HG03521 (cell line): ENCODE measurements around the gene TREX2.
"Not testable (repeated sequence)": the region's sequence is repeated elsewhere in the genome, so short reads cannot be mapped to it uniquely, and the experiment has no call there.

ENCODE experiments used
- ATAC-seq: cut with Tn5 transposase; IDR thresholded peaks from one replicate; pipeline ENCODE4 v1.9.1; 2021; ENCODE audit warnings: mild to moderate bottlenecking, moderate library complexity; ENCODE audit not compliant: unreplicated experiment

The TREX2 gene

DNA sequence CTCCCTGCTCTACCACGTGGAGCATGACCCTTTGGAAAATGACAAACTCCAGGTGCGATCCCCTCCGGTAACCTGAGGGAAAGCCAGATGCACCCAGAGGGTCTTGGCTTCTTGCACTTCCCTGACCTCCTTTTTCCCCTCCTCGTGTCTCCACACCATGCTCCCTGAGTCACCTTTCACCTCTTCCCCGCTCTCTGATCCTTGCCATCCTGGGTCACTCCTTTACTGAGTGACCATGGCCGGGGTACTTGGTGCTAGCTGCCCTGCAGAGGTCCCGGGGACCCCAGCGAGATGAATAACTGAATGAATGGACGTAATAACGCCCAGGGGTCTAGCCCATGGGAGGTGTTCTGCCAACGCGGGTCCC lies 35.0 kb downstream of the TREX2 start:
- ATAC-seq: no peak

DNA sequence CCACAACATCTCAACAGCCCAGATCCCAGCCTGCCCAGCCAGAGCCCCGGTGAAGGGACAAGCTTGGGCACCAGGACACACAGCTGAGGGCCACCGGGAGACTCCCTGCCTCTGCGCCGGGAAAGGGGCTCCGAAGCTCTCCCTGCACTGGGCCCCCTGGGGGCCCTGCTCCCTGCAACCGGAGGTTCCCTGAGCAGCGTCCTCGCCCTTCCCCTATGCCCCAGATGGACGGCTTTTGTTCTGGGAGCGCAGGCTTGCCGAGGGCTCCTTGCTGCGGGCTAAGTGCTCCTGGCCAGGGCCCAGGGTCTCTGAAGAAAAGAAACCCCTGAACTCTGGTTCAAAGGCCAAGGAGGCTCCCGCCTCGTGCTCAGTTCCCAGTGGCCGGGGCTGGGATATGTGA lies 35.5 kb downstream of the TREX2 start:
- no peak for ATAC-seq

DNA sequence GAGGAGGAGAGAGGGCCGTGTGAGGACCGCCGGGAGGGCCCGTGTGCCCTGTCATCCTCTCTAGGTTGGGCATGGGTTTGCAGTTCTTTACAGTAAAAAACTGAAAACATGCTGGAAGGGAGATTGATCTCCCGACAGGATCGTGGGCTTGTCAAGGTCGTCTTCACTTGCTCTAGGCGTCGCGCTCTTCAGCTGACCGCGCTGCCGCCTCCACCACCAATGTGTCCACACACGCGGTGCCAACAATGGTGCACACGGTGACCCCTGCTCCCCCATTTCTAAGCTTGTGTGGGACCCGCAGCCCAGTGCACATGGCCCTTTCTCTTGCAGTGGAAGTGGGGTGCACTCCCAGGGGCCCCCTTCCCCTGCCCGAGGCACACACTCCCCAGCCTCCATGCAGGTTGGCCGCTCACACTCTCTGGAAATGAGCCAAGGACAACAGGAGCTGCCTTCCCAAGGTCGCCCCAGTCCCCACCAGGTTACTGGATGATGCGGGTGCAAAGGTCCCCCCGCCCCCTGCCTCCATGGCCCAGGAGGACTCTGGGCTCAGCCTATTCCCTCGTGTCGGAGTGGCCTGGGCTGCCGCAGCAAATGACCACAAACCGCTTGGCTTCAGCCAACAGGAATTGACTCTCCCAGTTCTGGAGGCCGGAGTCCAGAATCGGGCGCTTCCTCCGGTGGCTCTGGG lies 36.3 kb downstream of the TREX2 start:
- no peak for ATAC-seq

DNA sequence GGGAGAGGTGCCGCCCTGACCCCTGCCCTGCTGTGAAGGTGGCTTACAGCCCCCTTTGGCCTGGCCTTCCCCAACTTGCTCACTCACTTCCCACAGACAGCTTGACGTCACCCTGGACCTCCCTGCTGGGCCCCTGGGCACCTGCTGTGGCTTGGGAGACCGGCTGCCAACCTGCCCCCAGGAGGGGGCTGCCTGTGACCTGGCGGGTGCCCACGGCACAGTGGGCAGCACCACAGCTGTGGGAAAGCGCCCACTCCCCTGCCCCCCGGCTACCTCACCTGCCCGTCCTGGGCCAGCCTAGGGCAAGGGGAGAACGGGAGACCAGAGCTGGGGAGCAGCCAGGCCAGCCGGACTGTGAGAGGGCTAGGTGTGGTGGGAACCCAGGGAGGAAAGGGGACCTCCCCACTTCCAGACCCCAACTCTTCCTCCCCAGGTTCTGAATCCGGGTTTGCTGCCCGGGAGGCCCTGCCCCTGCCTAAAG lies 36.9 kb downstream of the TREX2 start:
- no peak for ATAC-seq

DNA sequence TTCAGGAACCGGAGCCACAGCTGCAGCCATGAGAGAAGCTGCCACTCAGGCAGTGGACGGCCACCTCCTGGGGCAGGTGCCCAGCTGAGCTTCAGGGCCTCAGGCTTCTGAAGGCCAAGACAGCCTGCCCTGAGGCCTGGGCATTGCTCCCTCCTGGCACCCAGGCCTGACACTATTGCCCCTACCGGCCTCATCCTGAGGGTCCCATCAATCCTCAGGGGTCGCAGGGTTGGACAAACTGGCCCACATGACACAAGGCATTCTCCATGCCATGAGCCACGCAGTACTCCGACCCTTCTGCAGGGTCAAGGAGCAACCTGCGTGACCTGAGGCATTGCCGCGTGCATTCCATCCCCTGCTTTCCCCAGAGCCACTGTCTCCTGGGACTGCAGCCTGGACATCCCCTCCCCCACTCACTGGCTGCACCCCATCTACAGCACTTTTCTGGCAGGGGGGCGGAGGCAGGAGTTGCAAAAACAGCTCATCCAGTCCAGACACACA lies 37.6 kb downstream of the TREX2 start:
- no peak for ATAC-seq

DNA sequence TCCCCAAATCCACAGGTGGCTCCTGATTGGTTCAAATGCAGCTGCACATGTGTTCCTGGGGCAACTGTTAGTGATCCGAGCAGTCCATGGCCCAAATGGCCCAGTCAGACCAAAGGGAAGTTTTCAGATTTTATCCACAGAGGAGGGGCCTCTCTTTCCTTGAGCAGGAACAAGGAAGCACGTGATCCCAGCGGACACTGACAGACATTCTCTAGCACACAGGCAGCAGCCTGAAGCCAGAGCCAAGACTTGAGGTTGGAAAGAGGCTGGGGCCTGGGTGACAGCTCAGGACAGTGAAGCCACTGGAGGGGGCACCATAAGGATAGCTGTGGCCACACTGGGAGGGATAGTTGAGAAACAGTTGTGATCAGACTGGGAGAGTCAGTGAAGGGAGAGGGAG lies 38.1 kb downstream of the TREX2 start:
- ATAC-seq: no peak

DNA sequence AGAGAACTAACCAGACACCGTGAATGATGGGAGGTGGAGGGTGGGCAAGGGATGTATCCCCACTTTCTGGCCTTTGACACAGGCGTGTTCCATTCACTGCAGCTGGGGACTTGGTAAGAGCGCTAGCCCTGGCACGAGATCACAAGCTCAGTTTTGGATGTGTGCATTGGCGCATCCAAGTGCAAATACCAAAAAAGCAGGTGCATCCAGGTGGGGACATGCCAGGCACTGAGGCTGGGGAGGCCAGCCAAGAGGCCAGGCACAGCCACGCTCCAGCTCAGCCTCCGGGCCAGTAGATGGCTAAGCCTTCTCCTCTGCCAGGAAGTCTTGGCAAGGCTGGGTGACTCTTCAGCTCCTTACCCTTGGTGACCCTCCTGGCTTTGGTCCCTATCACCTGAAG lies 39.0 kb downstream of the TREX2 start:
- ATAC-seq: no peak

DNA sequence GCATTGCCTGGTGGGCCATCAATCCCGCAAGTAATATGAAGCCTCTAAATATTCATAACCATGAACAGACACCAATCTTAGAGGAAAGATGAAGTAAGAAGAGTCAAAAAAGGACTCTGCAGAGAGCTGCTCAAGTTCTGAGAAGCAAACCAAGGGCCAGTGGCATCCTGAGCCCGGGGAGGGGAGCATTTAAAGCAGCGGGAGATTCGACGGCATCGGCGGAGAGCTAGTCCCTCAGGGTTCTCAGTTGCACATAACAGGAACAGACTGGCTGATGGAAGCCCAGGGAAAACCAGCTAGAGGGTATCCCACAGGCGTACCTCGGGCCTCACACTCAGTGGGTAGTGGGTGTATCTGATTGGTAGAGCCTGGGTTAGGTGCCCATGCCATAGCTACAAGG lies 39.8 kb downstream of the TREX2 start:
- no peak for ATAC-seq

DNA sequence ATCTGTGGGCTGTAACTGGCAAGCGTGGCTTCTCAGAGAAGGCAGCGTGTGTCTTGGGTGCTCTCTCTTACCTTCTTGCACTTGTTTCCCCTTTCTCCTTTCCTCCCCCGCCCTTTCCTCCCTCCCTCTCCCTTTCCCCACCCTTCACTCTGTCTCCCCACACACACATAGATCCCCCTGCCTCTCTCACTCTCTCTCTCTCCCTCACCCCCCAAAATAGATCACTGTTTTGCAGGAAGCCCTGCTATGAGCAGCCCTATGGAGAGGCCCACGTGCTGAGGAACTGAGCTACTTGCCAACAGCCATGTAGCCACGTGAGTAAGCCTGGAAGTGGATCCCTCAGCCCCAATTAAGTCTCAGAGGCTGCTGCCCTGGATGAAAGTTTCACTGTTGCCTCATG lies 40.4 kb downstream of the TREX2 start:
- ATAC-seq: no peak

DNA sequence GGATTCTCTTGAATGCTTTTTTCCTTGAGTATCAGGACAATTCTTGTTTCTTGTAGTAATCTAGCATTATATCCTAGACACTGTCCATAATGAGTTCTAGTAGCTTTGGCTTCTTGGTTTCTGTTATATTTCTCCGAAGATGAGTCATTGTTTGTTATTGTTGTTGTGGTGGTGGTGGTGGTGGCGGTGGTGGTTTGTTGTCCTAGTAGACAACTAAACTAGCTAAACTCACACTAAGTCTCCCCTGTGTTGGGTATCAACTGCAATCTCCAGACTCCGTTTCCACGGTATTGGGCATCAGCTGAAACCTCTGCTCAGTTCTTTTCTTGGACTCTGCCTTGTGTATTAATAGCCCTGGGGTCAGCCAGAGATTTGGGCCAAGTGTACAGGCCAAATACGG lies 41.5 kb downstream of the TREX2 start:
- not testable (repeated sequence) for ATAC-seq

DNA sequence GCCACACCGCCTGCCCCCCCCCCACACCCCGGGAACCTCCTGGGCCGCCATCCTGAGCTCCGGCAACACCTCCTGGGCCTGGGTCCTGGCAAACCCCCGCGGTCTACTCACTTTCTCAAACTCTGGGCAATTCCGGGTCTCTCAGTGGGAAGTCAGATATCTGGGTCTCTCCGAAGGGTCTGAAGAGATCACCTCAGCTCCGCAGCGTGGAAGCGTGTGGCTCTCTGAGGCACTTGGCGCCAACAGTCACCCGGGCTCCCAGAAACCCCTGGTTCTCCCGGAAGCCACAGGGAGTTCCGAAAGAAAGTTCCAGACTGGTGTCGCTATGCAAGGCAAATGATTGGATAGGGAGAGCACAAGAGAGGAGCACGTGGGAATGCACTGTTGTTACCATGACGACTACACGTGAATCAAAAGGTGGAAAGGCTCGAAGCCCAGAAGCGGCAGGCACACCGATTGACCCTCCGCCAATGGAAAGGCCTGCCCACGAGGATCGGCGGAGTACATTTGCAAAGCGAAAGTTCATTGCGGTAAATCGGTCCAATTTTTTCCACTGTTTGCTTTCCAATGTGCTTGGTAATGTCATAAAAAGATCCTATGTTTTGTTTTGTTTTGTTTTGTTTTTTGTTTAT lies 44.6 kb downstream of the TREX2 start, which contains the start of gene PNMA6E:
TSS of gene PNMA6E (minus strand) at position 218 of the 632 bp plus-strand sequence. CDS start 2,501 bp downstream, outside the sequence.
- ATAC-seq: no peak

DNA sequence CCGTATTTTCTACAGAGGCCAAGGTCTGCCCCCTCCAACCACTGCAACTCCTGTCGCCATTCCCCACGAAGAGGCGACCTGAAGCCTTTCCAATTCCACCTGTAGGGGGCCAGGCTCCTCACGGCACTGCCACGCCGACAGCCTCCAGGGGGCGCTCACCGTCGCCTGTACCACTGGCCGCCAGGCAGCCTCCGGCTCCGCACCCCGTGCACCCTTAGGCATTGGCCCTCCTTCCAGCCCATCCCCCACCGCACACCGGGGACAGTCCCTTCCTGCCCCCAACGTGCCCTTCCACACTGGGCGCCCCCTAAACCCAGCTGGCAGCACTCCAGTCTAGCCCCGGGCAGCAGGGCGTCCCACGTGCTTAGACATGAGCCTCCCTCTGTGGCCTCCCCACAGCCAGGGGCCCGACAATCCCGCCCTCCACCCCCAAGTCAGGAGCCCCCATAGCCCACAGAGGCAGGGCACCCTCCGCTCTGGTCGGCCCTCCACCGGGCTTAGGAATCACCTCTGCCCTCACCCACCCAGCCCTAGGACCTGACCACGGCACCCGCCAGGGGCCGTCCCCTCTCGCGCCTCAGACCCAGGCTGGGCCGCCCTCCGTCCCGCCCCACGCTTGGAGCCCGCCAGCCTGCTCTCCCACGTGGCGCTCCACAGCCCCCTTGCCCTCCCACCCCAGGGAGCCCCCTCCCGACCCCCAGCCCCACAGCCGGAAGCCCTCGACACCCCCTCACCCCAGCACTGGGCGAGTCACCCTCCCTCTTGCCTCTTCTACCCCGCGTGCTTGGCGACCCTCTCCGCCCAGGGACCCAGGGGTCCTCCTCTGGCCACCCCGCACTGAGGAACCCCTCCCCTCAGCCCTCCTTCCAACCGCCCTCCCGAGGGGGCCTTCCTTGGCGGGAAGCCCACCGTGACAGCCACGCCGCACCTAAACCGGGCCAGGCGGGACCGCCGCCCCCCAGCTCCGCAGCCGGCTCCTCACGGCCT lies 45.4 kb downstream of the TREX2 start:
- ATAC-seq: peak; percentile 65

DNA sequence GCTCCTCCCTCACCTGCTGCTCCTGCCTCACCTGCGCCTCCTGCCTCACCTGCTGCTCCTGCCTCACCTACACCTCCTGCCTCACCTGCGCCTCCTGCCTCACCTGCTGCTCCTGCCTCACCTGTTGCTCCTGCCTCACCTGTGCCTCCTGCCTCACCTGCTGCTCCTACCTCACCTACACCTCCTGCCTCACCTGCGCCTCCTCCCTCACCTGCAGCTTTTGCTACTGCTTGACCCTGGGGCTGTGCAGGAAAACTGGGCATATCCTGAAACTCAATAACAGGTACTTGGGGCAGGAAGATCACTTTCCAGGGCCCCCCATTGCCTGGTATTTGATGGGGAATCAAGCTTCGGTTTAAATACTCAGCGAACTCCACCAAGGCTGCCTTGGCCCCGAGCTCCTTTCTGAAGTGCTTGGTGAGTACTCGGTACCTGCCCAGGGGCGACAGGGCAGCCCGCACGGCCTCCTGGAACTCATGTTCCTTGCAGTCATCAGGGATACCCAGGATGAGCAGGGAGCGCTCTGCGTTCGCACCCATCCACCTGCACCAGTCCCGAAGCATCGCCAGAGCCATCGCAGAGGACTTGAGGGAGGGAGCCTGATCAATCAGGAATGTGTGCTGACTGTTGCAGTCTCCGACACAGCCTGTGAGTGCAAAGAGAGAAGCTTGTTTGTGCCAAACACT lies 47.4 kb downstream of the TREX2 start:
- ATAC-seq: no peak

DNA sequence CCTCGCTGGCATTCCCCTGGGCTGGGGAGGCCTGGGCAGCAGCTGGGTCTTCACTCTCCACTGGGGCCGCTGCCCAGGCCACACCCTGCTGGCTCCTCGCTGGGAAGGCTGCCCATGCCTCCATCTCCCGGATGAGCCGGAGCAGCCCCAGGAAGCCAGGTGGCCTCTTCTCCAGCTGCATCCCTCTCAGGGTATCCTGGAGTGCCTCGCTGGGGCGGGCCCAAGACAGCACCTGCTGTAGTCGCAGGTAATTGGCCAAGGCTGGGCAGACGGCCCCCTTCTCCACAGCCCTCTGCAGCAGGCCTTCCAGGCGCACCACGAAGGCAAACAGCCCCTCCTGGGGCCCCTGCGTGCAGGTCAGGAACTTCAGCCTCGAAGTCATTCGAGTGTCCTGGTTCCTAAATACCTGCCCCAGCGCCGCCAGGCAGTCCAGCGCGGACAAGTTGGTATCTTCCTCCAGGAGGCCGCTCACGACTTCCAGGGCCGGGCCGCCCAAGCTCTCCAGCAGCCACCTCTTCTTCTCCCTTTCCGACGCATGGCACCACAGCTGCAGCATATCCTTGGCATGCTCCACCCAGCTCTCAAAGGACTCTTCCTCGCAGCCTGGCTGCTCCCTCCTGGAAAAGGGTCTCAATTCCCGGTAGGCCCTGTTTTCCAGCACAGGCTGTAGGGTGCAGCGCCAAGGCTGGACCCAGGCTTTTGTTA lies 48.4 kb downstream of the TREX2 start:
- ATAC-seq: no peak

DNA sequence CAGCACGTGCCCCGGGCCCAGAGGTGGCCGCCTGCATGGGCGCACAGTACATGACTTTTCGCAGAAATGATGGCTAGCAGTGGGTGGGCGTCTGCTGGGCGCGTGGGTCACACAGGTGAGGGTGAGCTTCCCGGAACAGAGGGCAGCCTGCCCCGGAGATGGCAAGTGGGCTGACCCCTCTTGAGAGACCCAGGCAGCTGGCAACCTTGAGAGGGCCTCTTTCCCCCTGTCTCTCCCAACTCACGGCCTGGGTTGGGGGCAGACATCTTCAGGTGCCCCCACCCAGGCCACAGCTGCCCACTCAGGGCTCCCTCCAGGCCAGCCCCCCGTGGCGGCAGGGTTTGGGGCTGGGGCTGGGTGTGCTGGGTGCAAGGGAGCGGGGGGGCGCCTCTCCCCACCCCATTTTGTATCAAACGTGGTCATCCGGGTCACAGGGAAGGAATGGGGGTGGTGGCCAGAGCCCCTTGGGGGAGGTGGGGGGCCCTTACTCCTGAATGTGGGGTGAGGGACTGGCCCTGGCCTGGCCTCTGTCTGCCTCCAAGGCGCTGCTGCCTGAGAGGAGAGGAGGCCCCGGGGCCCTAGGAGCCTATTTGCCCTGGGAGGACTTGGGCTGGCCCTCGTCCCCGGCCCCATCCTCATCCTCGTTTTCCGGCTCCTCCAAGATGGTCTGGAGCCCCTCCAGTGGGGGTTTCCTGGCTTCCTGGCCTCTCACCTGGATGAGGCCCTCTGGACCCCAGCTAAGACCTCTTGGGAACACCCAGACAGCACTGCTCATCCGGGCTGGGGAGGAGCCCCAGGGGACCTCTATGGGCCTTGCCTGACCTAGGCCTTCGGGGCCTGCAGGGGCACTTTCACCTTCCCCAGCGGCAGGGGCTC lies 49.3 kb downstream of the TREX2 start:
- no peak for ATAC-seq

DNA sequence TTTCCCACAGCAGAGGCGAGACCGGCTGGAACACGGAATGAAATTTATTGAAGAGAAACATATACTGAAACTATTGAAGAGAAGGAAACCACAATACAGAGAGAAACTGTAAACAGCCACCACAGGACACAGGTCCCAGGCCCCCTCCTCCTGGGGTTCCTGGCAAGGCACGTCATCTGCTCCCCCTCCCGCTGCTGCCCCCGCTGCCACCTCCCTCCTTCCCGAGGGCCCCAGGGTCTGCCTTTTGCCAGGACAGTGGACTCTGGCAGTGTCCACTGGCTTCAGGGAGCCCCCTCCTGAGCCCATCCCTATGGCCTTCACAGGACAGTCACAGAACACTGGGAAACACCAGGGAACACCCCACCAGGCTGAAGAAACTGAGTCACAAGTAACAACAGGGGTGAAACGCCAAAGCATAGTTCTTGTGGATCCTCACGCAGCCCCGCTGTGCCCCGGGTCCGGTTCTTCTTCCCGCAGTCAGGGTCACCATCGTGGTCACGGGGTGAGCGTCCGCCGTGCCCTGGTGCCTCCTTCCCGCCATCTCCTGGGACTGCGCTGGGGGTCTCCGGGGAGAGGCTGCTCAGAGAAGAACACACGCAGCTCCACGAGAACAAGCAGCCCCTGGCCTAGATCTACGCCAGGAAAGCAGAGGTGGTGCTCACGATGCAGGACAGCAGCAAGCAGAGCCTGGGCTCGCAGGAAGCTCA lies 50.1 kb downstream of the TREX2 start:
- no peak for ATAC-seq

DNA sequence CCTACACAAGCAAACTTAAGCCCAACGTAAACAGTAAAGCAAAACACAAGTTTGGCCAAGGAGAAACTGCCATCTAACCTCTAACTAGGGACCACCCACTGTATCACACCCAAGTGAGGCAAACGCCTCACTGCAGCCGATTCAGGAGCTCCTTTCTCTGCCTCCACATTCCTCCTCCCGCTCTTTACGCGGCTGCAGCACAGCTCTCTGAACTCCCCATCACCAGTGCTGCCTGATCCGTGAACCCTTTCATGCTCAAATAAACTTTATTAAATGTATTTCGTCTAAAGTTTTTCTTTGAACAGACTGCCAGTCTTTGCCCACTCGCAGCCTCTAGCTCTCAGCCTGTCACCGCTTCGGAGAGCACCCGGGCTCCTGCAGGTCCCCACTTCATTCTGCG lies 51.2 kb downstream of the TREX2 start:
- no peak for ATAC-seq
